NCI-H187 treated with DMSO at 0.1 percent for 48 hours (cell line): ENCODE data around the gene LAMTOR1.
A peak's percentile ranks its signal among the peaks of the same experiment; 100 is the strongest.

Source experiments
- DNase-seq: peaks from one replicate; lab custom pipeline; 2025; lab: John Stamatoyannopoulos, UW

The LAMTOR1 gene

GRCh38 chr11:72081821-72082453 is 21.2 kb downstream of the LAMTOR1 start:
- DNase-seq, result no peak

- no peak for DNase-seq
Observed at GRCh38 chr11:72081184-72081644, 21.9 kb downstream of the LAMTOR1 start.

- DNase-seq, result peak; percentile 99
Observed at GRCh38 chr11:72080326-72081183, 22.5 kb downstream of the LAMTOR1 start, which contains the start of the genes LRRC51 and NUMA1. LRRC51 (plus strand) TSS chr11:72080850; CDS start chr11:72089084, 8,234 bp downstream. NUMA1 (minus strand) TSS chr11:72080542; CDS start chr11:72035943, 44,599 bp downstream.

GRCh38 chr11:72079819-72080325 is 23.2 kb downstream of the LAMTOR1 start:
- no peak for DNase-seq

GRCh38 chr11:72078477-72078876 is 24.6 kb downstream of the LAMTOR1 start:
- DNase-seq, result no peak

- no peak for DNase-seq
Observed at GRCh38 chr11:72075756-72076155, 27.3 kb downstream of the LAMTOR1 start.

GRCh38 chr11:72075109-72075508 is 28.0 kb downstream of the LAMTOR1 start:
- DNase-seq, result no peak

GRCh38 chr11:72072348-72072747 is 30.7 kb downstream of the LAMTOR1 start:
- no peak for DNase-seq

- DNase-seq, result no peak
Observed at GRCh38 chr11:72070491-72070890, 32.6 kb downstream of the LAMTOR1 start.

- DNase-seq, result no peak
Observed at GRCh38 chr11:72069787-72070251, 33.3 kb downstream of the LAMTOR1 start.

GRCh38 chr11:72069200-72069599 is 33.9 kb downstream of the LAMTOR1 start:
- no peak for DNase-seq

GRCh38 chr11:72067676-72068075 is 35.4 kb downstream of the LAMTOR1 start:
- no peak for DNase-seq

- no peak for DNase-seq
Observed at GRCh38 chr11:72067266-72067665, 35.8 kb downstream of the LAMTOR1 start.

GRCh38 chr11:72066855-72067254 is 36.2 kb downstream of the LAMTOR1 start:
- no peak for DNase-seq

- no peak for DNase-seq
Observed at GRCh38 chr11:72061739-72062396, 41.2 kb downstream of the LAMTOR1 start.

- DNase-seq, result no peak
Observed at GRCh38 chr11:72058416-72059034, 44.6 kb downstream of the LAMTOR1 start.

GRCh38 chr11:72048766-72049460 is 54.2 kb downstream of the LAMTOR1 start:
- DNase-seq, result no peak
